ENCODE data around the gene SAPCD1.

SAPCD1 gene

DNA sequence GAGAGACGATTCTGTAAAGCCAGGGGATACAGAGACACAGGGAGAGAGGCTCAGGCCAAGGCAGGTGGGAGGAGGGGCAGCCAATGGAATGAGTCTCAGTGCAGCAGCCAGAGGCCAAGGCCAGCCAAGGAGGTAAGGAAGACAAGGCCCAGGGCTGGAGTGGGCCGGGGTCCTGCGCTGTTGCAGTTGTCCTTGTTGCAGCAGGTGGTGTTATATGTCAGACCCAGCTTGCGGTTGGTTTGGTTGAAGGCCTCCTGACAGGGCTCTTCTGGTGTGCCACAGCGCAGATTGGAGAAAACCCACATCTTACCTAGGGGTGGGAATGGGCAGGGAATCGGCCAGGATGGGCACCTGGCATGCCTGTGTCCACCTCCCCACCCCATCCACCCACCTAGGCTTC is 43.5 kb upstream of the SAPCD1 start:
- no peak overlapping the region for H3K4me3 ChIP-seq (ENCODE audit: low read depth, low read length)
- TF ChIP-seq, protein P1, sequence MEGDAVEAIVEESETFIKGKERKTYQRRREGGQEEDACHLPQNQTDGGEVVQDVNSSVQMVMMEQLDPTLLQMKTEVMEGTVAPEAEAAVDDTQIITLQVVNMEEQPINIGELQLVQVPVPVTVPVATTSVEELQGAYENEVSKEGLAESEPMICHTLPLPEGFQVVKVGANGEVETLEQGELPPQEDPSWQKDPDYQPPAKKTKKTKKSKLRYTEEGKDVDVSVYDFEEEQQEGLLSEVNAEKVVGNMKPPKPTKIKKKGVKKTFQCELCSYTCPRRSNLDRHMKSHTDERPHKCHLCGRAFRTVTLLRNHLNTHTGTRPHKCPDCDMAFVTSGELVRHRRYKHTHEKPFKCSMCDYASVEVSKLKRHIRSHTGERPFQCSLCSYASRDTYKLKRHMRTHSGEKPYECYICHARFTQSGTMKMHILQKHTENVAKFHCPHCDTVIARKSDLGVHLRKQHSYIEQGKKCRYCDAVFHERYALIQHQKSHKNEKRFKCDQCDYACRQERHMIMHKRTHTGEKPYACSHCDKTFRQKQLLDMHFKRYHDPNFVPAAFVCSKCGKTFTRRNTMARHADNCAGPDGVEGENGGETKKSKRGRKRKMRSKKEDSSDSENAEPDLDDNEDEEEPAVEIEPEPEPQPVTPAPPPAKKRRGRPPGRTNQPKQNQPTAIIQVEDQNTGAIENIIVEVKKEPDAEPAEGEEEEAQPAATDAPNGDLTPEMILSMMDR (conservative IDR thresholded peaks at IDR 0.05; ENCODE audit: low read depth, low read length), result no peak
- DNase-seq (ENCODE audit: low read depth), result no peak

DNA sequence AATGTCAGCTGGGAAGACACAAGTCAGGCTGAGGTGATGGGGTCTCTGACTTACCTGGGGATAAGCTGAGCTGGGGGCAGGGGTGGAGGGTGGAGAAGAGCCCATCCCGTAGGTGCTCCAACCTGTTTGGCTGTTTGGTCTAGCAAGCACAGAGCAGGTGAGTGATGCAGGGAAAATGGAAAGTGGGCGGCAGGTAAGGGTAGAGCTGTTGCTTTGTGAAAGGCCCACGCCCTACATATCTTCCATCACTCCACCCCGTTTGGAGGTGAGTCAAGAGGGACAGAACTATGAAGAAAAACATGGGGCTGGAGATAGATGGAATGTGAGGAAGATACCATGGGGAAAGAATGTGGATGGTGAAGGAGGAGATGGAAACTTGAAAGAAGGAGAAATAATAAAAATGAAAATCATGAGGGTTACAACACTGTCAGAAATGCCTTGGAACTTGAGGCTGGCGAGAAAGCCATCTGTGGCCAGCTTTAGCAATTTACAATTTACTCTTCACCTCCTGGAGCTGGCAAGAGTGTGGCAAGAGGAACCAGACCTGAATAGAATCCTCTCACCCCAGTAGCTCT is 42.2 kb upstream of the SAPCD1 start:
- TF ChIP-seq, protein P1 (conservative IDR thresholded peaks at IDR 0.05; ENCODE audit: low read depth, low read length), result no peak
- no peak overlapping the region for H3K4me3 ChIP-seq (ENCODE audit: low read depth, low read length)
- no peak for DNase-seq (ENCODE audit: low read depth)

DNA sequence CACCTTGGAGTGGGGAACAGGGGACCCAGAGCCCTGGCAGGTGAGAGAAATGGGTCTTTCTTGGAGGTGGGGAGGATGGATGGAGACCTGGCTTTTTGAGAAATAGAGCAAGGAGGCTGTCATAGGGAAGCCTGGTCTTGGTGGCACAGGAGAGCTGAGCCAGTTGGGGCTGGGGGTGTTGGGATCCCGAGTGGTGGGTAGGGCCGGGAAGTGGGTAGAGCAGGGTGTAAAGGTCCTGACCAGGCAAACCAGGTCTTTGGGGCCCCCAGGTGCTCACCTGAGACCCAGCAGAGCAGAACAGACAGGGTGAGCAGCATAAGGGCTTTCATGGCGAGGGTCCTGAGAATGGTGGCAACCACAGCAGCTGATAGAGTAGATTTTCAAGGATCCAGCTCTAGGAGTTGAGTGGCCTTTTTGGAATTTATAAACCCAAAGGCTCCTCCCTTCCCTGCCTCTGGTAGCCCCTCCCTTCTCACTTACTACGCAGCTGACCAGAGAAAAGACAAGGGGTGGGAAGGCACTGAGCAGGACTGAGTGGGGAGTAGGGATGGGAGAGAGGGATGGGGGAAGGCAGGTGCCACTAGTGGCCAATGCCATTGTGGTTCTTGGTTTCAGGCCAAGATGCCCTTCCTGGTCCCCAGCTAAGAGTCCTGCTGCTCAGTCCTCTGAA is 41.0 kb upstream of the SAPCD1 start, which contains the start of gene LY6G6C:
LY6G6C (minus strand) TSS at position 396 of the 670 bp plus-strand sequence; CDS start at position 329, 67 bp downstream.
- DNase-seq (ENCODE audit: low read depth), result no peak
- TF ChIP-seq, protein P1 (conservative IDR thresholded peaks at IDR 0.05; ENCODE audit: low read depth, low read length), result no peak
- H3K4me3 ChIP-seq (ENCODE audit: low read depth, low read length), result no peak within 1 kb of the TSS

DNA sequence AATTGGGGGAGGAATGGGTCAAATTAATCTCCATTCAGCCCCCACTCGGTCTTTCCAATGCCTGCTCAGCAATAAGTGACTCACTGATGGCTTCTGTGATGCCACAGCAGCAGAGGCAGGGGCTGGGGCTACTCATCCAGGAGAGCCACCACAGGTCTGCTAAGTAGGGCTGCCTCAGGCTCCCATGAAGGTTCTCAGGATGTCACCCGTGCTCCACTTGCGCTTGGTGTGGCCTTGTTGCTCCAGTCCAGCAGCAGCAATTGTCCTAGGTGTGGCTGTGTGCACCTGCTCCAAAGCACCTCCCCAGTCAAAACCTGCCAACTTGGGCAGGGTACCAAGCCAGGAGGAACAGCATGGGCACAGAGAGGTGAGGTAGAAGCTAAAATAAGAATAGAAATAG is 40.3 kb upstream of the SAPCD1 start:
- H3K4me3 ChIP-seq (ENCODE audit: low read depth, low read length), result no peak overlapping the region
- TF ChIP-seq, protein P1 (conservative IDR thresholded peaks at IDR 0.05; ENCODE audit: low read depth, low read length), result no peak
- no peak for DNase-seq (ENCODE audit: low read depth)

DNA sequence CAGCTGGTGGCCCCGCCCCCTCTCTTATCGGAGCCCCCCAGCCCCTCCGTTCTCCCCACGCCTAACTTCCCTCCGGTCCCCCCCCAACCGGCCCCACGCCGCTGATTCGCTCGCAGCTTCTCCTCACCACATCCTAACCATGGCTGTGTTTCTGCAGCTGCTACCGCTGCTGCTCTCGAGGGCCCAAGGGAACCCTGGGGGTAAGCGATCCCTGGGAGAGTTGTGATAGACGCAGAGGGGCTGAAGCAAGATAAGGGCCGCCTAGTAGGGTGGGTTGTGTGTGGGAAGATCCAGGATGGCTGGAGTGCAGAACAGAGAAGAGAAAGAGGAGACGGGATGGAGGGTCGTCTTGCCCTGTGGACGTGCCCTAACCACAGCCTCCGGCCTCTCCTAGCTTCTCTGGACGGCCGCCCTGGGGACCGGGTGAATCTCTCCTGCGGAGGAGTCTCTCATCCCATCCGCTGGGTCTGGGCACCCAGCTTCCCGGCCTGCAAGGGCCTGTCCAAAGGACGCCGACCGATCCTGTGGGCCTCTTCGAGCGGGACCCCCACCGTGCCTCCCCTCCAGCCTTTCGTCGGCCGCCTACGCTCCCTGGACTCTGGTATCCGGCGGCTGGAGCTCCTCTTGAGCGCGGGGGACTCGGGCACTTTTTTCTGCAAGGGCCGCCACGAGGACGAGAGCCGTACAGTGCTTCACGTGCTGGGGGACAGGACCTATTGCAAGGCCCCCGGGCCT is 39.0 kb upstream of the SAPCD1 start, which contains the start of gene MPIG6B:
MPIG6B (plus strand) TSS at position 129 of the 735 bp plus-strand sequence; CDS start at position 140, 11 bp downstream.
- no peak within 1 kb of the TSS for H3K4me3 ChIP-seq (ENCODE audit: low read depth, low read length)
- DNase-seq (ENCODE audit: low read depth), result no peak
- TF ChIP-seq, protein P1 (conservative IDR thresholded peaks at IDR 0.05; ENCODE audit: low read depth, low read length), result no peak

DNA sequence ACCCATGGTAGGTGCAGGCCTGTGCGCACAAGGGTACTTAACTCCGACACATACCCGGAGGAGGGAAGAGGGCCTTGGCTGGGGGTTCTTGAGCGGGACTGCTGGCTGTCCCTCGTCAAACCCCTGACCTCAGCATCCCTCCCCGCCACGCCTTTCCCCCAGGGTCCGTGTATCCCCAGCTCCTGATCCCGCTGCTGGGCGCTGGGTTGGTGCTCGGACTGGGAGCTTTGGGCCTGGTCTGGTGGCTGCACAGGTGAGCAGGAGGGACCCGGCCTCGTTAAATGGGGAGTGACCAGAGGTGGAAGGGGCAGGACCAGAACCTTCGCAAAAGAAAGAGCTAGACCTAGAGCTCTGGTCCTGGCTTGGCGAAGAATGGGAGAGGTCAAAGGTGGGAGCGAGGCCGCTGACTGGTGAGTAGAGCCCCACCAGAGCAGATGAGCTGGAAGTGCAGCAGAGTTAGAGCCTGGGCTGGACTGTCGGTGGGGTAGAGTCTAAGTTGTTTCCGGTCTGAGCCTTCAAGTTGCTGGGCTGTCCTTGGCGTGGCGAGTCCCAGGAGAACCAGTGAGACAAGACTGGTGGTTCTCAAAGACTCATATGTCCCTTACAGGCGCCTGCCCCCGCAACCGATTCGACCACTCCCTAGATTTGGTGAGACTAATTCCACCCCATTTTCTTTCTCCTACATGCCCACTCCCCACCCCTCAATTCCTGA is 38.3 kb upstream of the SAPCD1 start:
- no peak for DNase-seq (ENCODE audit: low read depth)
- TF ChIP-seq, protein P1 (conservative IDR thresholded peaks at IDR 0.05; ENCODE audit: low read depth, low read length), result no peak
- no peak overlapping the region for H3K4me3 ChIP-seq (ENCODE audit: low read depth, low read length)
